Mesenchymal stem cell (in vitro differentiated cells and primary cell): ENCODE results near the gene PDZRN4. TPM values are rescaled to one million over a fixed set of nuclear protein-coding genes. Genes with fewer than 3 reads are reported as not detected.

Source experiments
- DNase-seq: peaks from one replicate; pipeline ENCODE4 v3.0.0-alpha.2; 2013
- H2AFZ ChIP-seq: one replicate; pipeline ENCODE4 v1.6.1; 2013; ENCODE audit warnings: low read depth, mild to moderate bottlenecking, control low read depth, inconsistent platforms, low read length, moderate library complexity
- H2AK5ac ChIP-seq: 2 replicates; pipeline ENCODE4 v1.6.1; 2013; ENCODE audit warnings: low read length, moderate library complexity, mild to moderate bottlenecking, inconsistent platforms; ENCODE audit not compliant: severe bottlenecking
- H2BK120ac ChIP-seq: one replicate; pipeline ENCODE4 v1.6.1; 2013; ENCODE audit warnings: low read depth, mild to moderate bottlenecking, inconsistent platforms, low read length, moderate library complexity
- H2BK12ac ChIP-seq, 2 experiments: one replicate each; pipeline ENCODE4 v1.6.1; 2013; ENCODE audit warnings: inconsistent platforms in 2 of 2, low read length in 2 of 2, mild to moderate bottlenecking in 2 of 2, moderate library complexity in 2 of 2, control low read depth in 1 of 2
- H2BK15ac ChIP-seq: one replicate; pipeline ENCODE4 v1.6.1; 2013; ENCODE audit warnings: mild to moderate bottlenecking, low read depth, inconsistent platforms; ENCODE audit not compliant: poor library complexity, severe bottlenecking
- H2BK5ac ChIP-seq: 2 replicates; pipeline ENCODE4 v1.6.1; 2013; ENCODE audit warnings: low read depth, mild to moderate bottlenecking, low read length, control low read depth, inconsistent platforms; ENCODE audit not compliant: poor library complexity, severe bottlenecking
- H3K14ac ChIP-seq, 2 experiments: one replicate each; pipeline ENCODE4 v1.6.1; 2013; ENCODE audit warnings: inconsistent platforms in 2 of 2, low read length in 2 of 2, control low read depth in 1 of 2, mild to moderate bottlenecking in 1 of 2, moderate library complexity in 1 of 2
- H3K18ac ChIP-seq, 2 experiments: one replicate each; pipeline ENCODE4 v1.6.1; 2013; ENCODE audit warnings: inconsistent platforms in 2 of 2, low read length in 2 of 2, control low read depth in 1 of 2, low read depth in 1 of 2, mild to moderate bottlenecking in 1 of 2
- H3K23ac ChIP-seq, 2 experiments: one replicate each; pipeline ENCODE4 v1.6.1; 2013; ENCODE audit warnings: inconsistent platforms in 2 of 2, low read length in 2 of 2, mild to moderate bottlenecking in 2 of 2, moderate library complexity in 2 of 2, control low read depth in 1 of 2
- H3K27ac ChIP-seq: 2 replicates; pipeline ENCODE4 v1.5.1; 2013; ENCODE audit warnings: mild to moderate bottlenecking, moderate library complexity, low read length, control low read depth, inconsistent platforms; ENCODE audit not compliant: poor library complexity, severe bottlenecking
- H3K27me3 ChIP-seq, 2 experiments: 2 replicates each; pipeline versions ENCODE4 v1.6.1 to v1.7.0; 2013; ENCODE audit warnings: low read length in 2 of 2, mild to moderate bottlenecking in 2 of 2, moderate library complexity in 2 of 2, control low read depth in 1 of 2, inconsistent platforms in 1 of 2; ENCODE audit not compliant: control insufficient read depth in 1 of 2, insufficient read depth in 1 of 2
- H3K36me3 ChIP-seq, 2 experiments: 2 replicates each; pipeline versions ENCODE4 v1.6.1 to v1.7.0; 2013; ENCODE audit warnings: low read length in 2 of 2, control low read depth in 1 of 2, inconsistent platforms in 1 of 2, low read depth in 1 of 2, mild to moderate bottlenecking in 1 of 2; ENCODE audit not compliant: insufficient read depth in 2 of 2, control insufficient read depth in 1 of 2
- H3K4ac ChIP-seq, 2 experiments: one replicate each; pipeline ENCODE4 v1.6.1; 2013; ENCODE audit warnings: inconsistent platforms in 2 of 2, low read length in 2 of 2, mild to moderate bottlenecking in 2 of 2, moderate library complexity in 2 of 2, control low read depth in 1 of 2, low read depth in 1 of 2
- H3K4me1 ChIP-seq: 2 replicates; pipeline ENCODE4 v1.6.1; 2013; ENCODE audit warnings: low read depth, low read length, control low read depth; ENCODE audit not compliant: control insufficient read depth, insufficient read depth
- H3K4me2 ChIP-seq: 2 replicates; pipeline ENCODE4 v1.6.1; 2013; ENCODE audit warnings: low read length, mild to moderate bottlenecking, inconsistent platforms; ENCODE audit not compliant: poor library complexity, severe bottlenecking
- H3K4me3 ChIP-seq, 2 experiments: 2 replicates each; pipeline versions ENCODE4 v1.5.1 to v1.7.0; 2013; ENCODE audit warnings: low read length in 2 of 2, mild to moderate bottlenecking in 2 of 2, control low read depth in 1 of 2, low read depth in 1 of 2; ENCODE audit not compliant: insufficient read depth in 1 of 2
- H3K79me1 ChIP-seq: replicated peaks from 2 replicates; pipeline ENCODE4 v1.6.1; 2013; ENCODE audit warnings: mild to moderate bottlenecking, control low read depth, low read length, inconsistent platforms; ENCODE audit not compliant: poor library complexity, severe bottlenecking
- H3K9ac ChIP-seq: 2 replicates; pipeline ENCODE4 v1.7.0; 2013; ENCODE audit warnings: mild to moderate bottlenecking, low read length, moderate library complexity
- H3K9me3 ChIP-seq: 2 replicates; pipeline ENCODE4 v1.7.0; 2013; ENCODE audit warnings: mild to moderate bottlenecking, low read length; ENCODE audit not compliant: control insufficient read depth
- H4K8ac ChIP-seq: one replicate; pipeline ENCODE4 v1.6.1; 2013; ENCODE audit warnings: inconsistent platforms, mild to moderate bottlenecking, low read length, moderate library complexity
- H4K91ac ChIP-seq: one replicate; pipeline ENCODE4 v1.6.1; 2013; ENCODE audit warnings: mild to moderate bottlenecking, low read length, inconsistent platforms
- WGBS: methylation state at CpG from one replicate; pipeline ENCODE4 v1.1.7; 2013; ENCODE audit warnings: mixed read lengths; 5-methylcytosine and 5-hydroxymethylcytosine counted together
- polyA plus RNA-seq, 2 experiments: library from polyadenylated mRNA; stranded (reverse); fragments of 200-250 nt; gene quantifications; one replicate each; pipeline ENCODE4 v1.2.3, GENCODE V29; 2013

PDZRN4 gene
- 0.37 TPM for polyA plus RNA-seq (2013, experiment 1 of 2)
- polyA plus RNA-seq (2013, experiment 2 of 2), result 0.32 TPM

GRCh38 chr12:41188058-41188840, at the start of gene PDZRN4:
TSS of gene PDZRN4 (plus strand) at chr12:41188320.
- H3K36me3 ChIP-seq, result no peaks in the 10 kb centered on the region
- H3K23ac ChIP-seq, result peak within 1 kb of the TSS in 1 of 2 experiments; percentile 56
- no peak within 1 kb of the TSS for H3K27ac ChIP-seq
- peaks cover 32 to 42% of the 10 kb centered on the region in 2 experiments for H3K27me3 ChIP-seq
- no peak within 1 kb of the TSS for H3K18ac ChIP-seq
- no peak within 1 kb of the TSS for H3K4ac ChIP-seq
- H3K9ac ChIP-seq, result no peak within 1 kb of the TSS
- H3K4me2 ChIP-seq, result peak within 1 kb of the TSS; percentile 83
- no peak within 1 kb of the TSS for H2AFZ ChIP-seq
- H3K79me1 ChIP-seq, result no peaks in the 10 kb centered on the region
- H2BK5ac ChIP-seq, result no peak within 1 kb of the TSS
- WGBS, result 3% methylated on average over 56 of the region's 67 CpGs
- no peak within 1 kb of the TSS for H2BK15ac ChIP-seq
- H4K91ac ChIP-seq, result no peak within 1 kb of the TSS
- no peaks in the 10 kb centered on the region for H3K9me3 ChIP-seq
- peak within 1 kb of the TSS; percentile 51 to 69 for H3K4me3 ChIP-seq
- H2AK5ac ChIP-seq, result no peak within 1 kb of the TSS
- H3K4me1 ChIP-seq, result peaks cover 18% of the 10 kb centered on the region
- no peak within 1 kb of the TSS for H2BK12ac ChIP-seq
- peak within 1 kb of the TSS; percentile 19 for H2BK120ac ChIP-seq
- H3K14ac ChIP-seq, result peak within 1 kb of the TSS in 1 of 2 experiments; percentile 55
- peak; percentile 9 for DNase-seq
- no peak within 1 kb of the TSS for H4K8ac ChIP-seq

GRCh38 chr12:41140117-41140516, 48.0 kb upstream of the PDZRN4 start:
- no peak overlapping the region for H3K23ac ChIP-seq
- H3K14ac ChIP-seq, result no peak overlapping the region
- no peak overlapping the region for H4K8ac ChIP-seq
- no peaks in the 10 kb centered on the region for H3K4me1 ChIP-seq
- H3K27me3 ChIP-seq, result no peaks in the 10 kb centered on the region
- H3K27ac ChIP-seq, result no peak overlapping the region
- no peak overlapping the region for H2BK15ac ChIP-seq
- no peak overlapping the region for H4K91ac ChIP-seq
- H3K9ac ChIP-seq, result no peak overlapping the region
- H2AFZ ChIP-seq, result no peak overlapping the region
- no peak overlapping the region for H2BK5ac ChIP-seq
- no peaks in the 10 kb centered on the region for H3K36me3 ChIP-seq
- no peak overlapping the region for H2AK5ac ChIP-seq
- H3K4me3 ChIP-seq, result no peak overlapping the region
- no peaks in the 10 kb centered on the region for H3K9me3 ChIP-seq
- H2BK12ac ChIP-seq, result no peak overlapping the region
- peak; percentile 31 for DNase-seq
- no peaks in the 10 kb centered on the region for H3K79me1 ChIP-seq
- H3K4me2 ChIP-seq, result no peak overlapping the region
- no peak overlapping the region for H2BK120ac ChIP-seq
- no peak overlapping the region for H3K4ac ChIP-seq
- no peak overlapping the region for H3K18ac ChIP-seq

- Histone ChIP-seq H2AFZ (no peak overlapping the region), H2BK15ac (no peak overlapping the region), H3K9me3 (no peaks in the 10 kb centered on the region), H3K27me3 (no peaks in the 10 kb centered on the region), H3K4me2 (no peak overlapping the region), H2BK12ac (no peak overlapping the region), H4K91ac (no peak overlapping the region), H2BK5ac (no peak overlapping the region), H4K8ac (no peak overlapping the region), H3K36me3 (no peaks in the 10 kb centered on the region), H2AK5ac (no peak overlapping the region), H3K14ac (no peak overlapping the region), H2BK120ac (no peak overlapping the region), H3K27ac (no peak overlapping the region), H3K23ac (no peak overlapping the region), H3K4ac (no peak overlapping the region), H3K4me1 (no peaks in the 10 kb centered on the region), H3K79me1 (no peaks in the 10 kb centered on the region), H3K9ac (no peak overlapping the region), H3K18ac (no peak overlapping the region), H3K4me3 (no peak overlapping the region)
- WGBS, result 42% methylated on average over 2 of the region's 2 CpGs
- DNase-seq, result no peak
Measured at GRCh38 chr12:41141104-41141503, 47.0 kb upstream of the PDZRN4 start.

- H2BK15ac ChIP-seq, result no peak overlapping the region
- no peak overlapping the region for H2BK120ac ChIP-seq
- H2AFZ ChIP-seq, result no peak overlapping the region
- H3K4ac ChIP-seq, result no peak overlapping the region
- 94% methylated on average over 1 of the region's 1 CpG for WGBS
- no peaks in the 10 kb centered on the region for H3K79me1 ChIP-seq
- no peak overlapping the region for H3K4me2 ChIP-seq
- no peak overlapping the region for H3K23ac ChIP-seq
- no peaks in the 10 kb centered on the region for H3K9me3 ChIP-seq
- no peak overlapping the region for H2AK5ac ChIP-seq
- no peak overlapping the region for H4K91ac ChIP-seq
- no peaks in the 10 kb centered on the region for H3K36me3 ChIP-seq
- H3K14ac ChIP-seq, result no peak overlapping the region
- no peak overlapping the region for H3K18ac ChIP-seq
- DNase-seq, result no peak
- no peak overlapping the region for H3K27ac ChIP-seq
- no peak overlapping the region for H3K4me3 ChIP-seq
- H3K27me3 ChIP-seq, result no peaks in the 10 kb centered on the region
- H3K9ac ChIP-seq, result no peak overlapping the region
- H4K8ac ChIP-seq, result no peak overlapping the region
- no peak overlapping the region for H2BK12ac ChIP-seq
- no peaks in the 10 kb centered on the region for H3K4me1 ChIP-seq
- no peak overlapping the region for H2BK5ac ChIP-seq
Measured at GRCh38 chr12:41142376-41142775, 45.7 kb upstream of the PDZRN4 start.
